Caco-2 (cell line): Measurements from ENCODE around the gene MYF6. TPM values are rescaled to one million over a fixed set of nuclear protein-coding genes. Genes with fewer than 3 reads are reported as not detected.

Experiments used
- BruUV-seq: library from RNA; stranded (reverse); fragments of 400-500 nt; replicated peaks from 2 replicates; lab custom pipeline; 2021; lab: Mats Ljungman, UMichigan
- CTCF ChIA-PET: fragments of 300-600 bp; sonication (Branson Sonifier 250); formaldehyde crosslinking; loops from one replicate; lab custom pipeline; 2022; ENCODE audit warnings: antibody characterized with exemption; lab: Charles Lee
- POLR2A ChIA-PET: fragments of 300-600 bp; sonication (Branson Sonifier 250); formaldehyde crosslinking; loops from one replicate; lab custom pipeline; 2022; ENCODE audit warnings: antibody characterized with exemption; lab: Charles Lee
- DNase-seq, 2 experiments: peaks; one replicate each; pipeline versions ENCODE4 v3.0.0 to v3.0.0-alpha.2; 2020 to 2022
- H3K27me3 ChIP-seq: replicated peaks from 2 replicates; pipeline ENCODE4 v1.6.0; 2011; ENCODE audit warnings: low read length; ENCODE audit not compliant: control insufficient read depth, insufficient read depth
- H3K36me3 ChIP-seq: 2 replicates; pipeline ENCODE4 v1.5.1; 2011; ENCODE audit warnings: low read length; ENCODE audit not compliant: control insufficient read depth, insufficient read depth
- H3K4me1 ChIP-seq: fragments of 250-450 bp; sonication (Bioruptor Pico); 2 replicates; pipeline ENCODE4 v1.5.1; 2020; ENCODE audit warnings: mild to moderate bottlenecking
- H3K4me3 ChIP-seq: 2 replicates; pipeline ENCODE4 v1.5.1; 2011; ENCODE audit warnings: low read depth, mild to moderate bottlenecking, control low read depth, low read length
- H3K9me3 ChIP-seq: fragments of 250-450 bp; sonication (Bioruptor Pico); 2 replicates; pipeline ENCODE4 v1.5.1; 2020; ENCODE audit warnings: mild to moderate bottlenecking, moderate library complexity
- H3K27ac Mint-ChIP-seq: one replicate; pipeline ENCODE4 v1.8.0; 2022; ENCODE audit warnings: mixed read lengths; ENCODE audit not compliant: unreplicated experiment
- H3K27me3 Mint-ChIP-seq: one replicate; pipeline ENCODE4 v1.8.0; 2022; ENCODE audit warnings: mixed read lengths; ENCODE audit not compliant: insufficient read depth, unreplicated experiment
- H3K36me3 Mint-ChIP-seq: one replicate; pipeline ENCODE4 v1.8.0; 2022; ENCODE audit warnings: mild to moderate bottlenecking, mixed read lengths; ENCODE audit not compliant: insufficient read depth, unreplicated experiment
- H3K4me1 Mint-ChIP-seq: one replicate; pipeline ENCODE4 v1.8.0; 2022; ENCODE audit warnings: low read depth, mixed read lengths; ENCODE audit not compliant: unreplicated experiment
- H3K4me3 Mint-ChIP-seq: one replicate; pipeline ENCODE4 v1.8.0; 2022; ENCODE audit warnings: mild to moderate bottlenecking, moderate library complexity, mixed read lengths; ENCODE audit not compliant: unreplicated experiment
- H3K9me3 Mint-ChIP-seq: one replicate; pipeline ENCODE4 v1.8.0; 2022; ENCODE audit warnings: mixed read lengths; ENCODE audit not compliant: unreplicated experiment
- intact Hi-C: fragments of 100-400 bp; cut with micrococcal nuclease; formaldehyde crosslinking; loops from one replicate; pipeline ENCODE4 v1.10.0; 2022; ENCODE audit not compliant: unreplicated experiment
- total RNA-seq: library from RNA; stranded (reverse); gene quantifications from 2 replicates; pipeline ENCODE4 v1.2.3, GENCODE V29; 2022
- TF ChIP-seq, protein P1 (sequence below), 2 experiments: fragments of 200-600 bp in 1 of 2; IDR thresholded peaks; 1 replicate in 1 of 2; 2 replicates in 1 of 2; pipeline versions ENCODE4 v1.5.1 to v1.8.0; 2011 to 2022; ENCODE audit warnings: antibody characterized with exemption in 1 of 2, control low read depth in 1 of 2, inconsistent platforms in 1 of 2, low read depth in 1 of 2, low read length in 1 of 2, mild to moderate bottlenecking in 1 of 2, moderate library complexity in 1 of 2; ENCODE audit not compliant: insufficient read depth in 1 of 2, severe bottlenecking in 1 of 2, unreplicated experiment in 1 of 2

MYF6 gene
- total RNA-seq, 1 experiment from 2014 or later, result not detected

DNA sequence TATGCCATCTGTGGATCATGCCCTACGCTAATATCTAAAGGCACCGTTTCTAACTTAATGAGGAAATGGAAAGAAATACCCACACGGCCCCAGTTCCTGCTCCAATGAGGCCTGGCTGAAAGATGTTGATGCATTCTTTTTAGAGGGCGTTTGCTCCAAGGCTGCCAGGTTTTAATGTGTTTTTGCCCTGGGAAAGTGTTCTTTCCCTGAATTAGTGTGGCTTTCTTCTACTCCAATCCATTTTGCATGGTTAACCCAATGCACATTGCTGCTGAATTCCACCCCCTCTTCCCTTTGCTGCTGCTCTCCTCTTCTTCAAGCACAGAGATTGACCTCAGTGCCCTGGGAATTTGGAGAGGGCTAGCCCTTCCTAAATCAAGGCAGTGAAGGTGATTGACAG lies 10.4 kb downstream of the MYF6 start:
- Histone ChIP-seq H3K36me3 (no peaks in the 10 kb centered on the region), H3K4me1 (no peaks in the 10 kb centered on the region; the same call in 1 of the 2 replicates), H3K9me3 (no peaks in the 10 kb centered on the region), H3K27me3 (no peaks in the 10 kb centered on the region), H3K4me3 (no peak overlapping the region)
- CTCF ChIA-PET, result no interaction called here
- POLR2A ChIA-PET, result no interaction called here
- Mint-ChIP-seq H3K27me3 (peaks cover 3% of the 10 kb centered on the region), H3K27ac (no peak overlapping the region), H3K9me3 (no peaks in the 10 kb centered on the region), H3K36me3 (no peaks in the 10 kb centered on the region), H3K4me3 (no peak overlapping the region), H3K4me1 (no peaks in the 10 kb centered on the region)
- BruUV-seq, result no TSS peak
- no peak for DNase-seq
- TF ChIP-seq, protein P1, sequence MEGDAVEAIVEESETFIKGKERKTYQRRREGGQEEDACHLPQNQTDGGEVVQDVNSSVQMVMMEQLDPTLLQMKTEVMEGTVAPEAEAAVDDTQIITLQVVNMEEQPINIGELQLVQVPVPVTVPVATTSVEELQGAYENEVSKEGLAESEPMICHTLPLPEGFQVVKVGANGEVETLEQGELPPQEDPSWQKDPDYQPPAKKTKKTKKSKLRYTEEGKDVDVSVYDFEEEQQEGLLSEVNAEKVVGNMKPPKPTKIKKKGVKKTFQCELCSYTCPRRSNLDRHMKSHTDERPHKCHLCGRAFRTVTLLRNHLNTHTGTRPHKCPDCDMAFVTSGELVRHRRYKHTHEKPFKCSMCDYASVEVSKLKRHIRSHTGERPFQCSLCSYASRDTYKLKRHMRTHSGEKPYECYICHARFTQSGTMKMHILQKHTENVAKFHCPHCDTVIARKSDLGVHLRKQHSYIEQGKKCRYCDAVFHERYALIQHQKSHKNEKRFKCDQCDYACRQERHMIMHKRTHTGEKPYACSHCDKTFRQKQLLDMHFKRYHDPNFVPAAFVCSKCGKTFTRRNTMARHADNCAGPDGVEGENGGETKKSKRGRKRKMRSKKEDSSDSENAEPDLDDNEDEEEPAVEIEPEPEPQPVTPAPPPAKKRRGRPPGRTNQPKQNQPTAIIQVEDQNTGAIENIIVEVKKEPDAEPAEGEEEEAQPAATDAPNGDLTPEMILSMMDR (IDR thresholded peaks at IDR 0.05; ENCODE audit: insufficient read depth in 1 of 2, low read depth in 1 of 2, low read length in 1 of 2, severe bottlenecking in 1 of 2, unreplicated experiment in 1 of 2), result no peak
- intact Hi-C loops, result no loop called here

DNA sequence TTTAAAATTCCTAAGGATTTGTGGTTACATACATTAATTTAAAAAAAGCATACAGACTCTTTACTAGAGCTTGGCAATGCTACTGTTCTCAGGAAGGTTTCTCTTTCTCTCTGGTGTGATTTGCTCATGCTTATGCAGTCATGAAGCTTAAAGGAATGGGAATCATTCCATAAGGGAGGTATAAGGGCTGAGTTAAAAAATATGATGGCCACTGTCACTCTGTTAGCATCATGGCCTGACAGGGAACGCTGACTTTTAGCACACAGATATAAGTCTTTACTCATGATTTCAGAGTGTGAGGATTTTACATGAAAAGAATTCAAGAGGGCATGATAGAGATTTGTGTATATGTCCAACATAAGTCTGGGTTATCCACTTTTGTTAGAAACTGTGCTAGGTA lies 13.1 kb downstream of the MYF6 start:
- ChIA-PET CTCF (no interaction called here), POLR2A (no interaction called here)
- no peaks in the 10 kb centered on the region for H3K36me3 ChIP-seq
- Mint-ChIP-seq H3K27me3 (no peaks in the 10 kb centered on the region), H3K4me3 (no peak overlapping the region), H3K27ac (no peak overlapping the region), H3K9me3 (no peaks in the 10 kb centered on the region), H3K36me3 (no peaks in the 10 kb centered on the region), H3K4me1 (no peaks in the 10 kb centered on the region)
- no peak for DNase-seq
- intact Hi-C loops, result no loop called here
- no peaks in the 10 kb centered on the region for H3K9me3 ChIP-seq
- BruUV-seq, result no TSS peak
- TF ChIP-seq, protein P1 (IDR thresholded peaks at IDR 0.05; ENCODE audit: insufficient read depth in 1 of 2, low read depth in 1 of 2, low read length in 1 of 2, severe bottlenecking in 1 of 2, unreplicated experiment in 1 of 2), result no peak
- H3K4me1 ChIP-seq, result no peaks in the 10 kb centered on the region; the same call in 1 of the 2 replicates
- H3K4me3 ChIP-seq, result no peak overlapping the region
- no peaks in the 10 kb centered on the region for H3K27me3 ChIP-seq

DNA sequence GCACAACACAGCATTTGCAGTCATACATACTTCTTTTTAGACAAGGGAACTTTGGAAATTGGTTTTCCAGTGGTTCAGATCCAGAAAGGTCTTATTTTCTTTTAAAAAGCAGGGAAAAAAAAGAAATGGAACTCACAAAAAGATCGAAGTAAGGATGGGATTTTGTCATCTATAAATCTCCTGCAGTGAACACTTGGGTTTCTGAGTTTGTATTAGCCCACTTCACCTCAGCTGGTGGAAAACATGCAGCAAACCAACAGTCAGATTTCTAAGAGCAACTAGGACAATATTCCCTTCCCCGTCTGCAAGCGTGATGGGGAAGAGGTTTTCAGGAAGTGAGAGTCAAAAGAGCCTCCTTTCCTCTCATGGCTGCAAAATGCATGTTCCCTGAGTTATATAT lies 13.9 kb downstream of the MYF6 start:
- BruUV-seq, result no TSS peak

More for the DNA sequence above, 13.9 kb downstream of the MYF6 start:
- no peak for DNase-seq
- H3K4me1 ChIP-seq, result no peaks in the 10 kb centered on the region; the same call in 1 of the 2 replicates
- Mint-ChIP-seq H3K4me3 (no peak overlapping the region), H3K27me3 (no peaks in the 10 kb centered on the region), H3K4me1 (no peaks in the 10 kb centered on the region), H3K27ac (no peak overlapping the region), H3K36me3 (no peaks in the 10 kb centered on the region), H3K9me3 (no peaks in the 10 kb centered on the region)
- TF ChIP-seq, protein P1 (IDR thresholded peaks at IDR 0.05; ENCODE audit: insufficient read depth in 1 of 2, low read depth in 1 of 2, low read length in 1 of 2, severe bottlenecking in 1 of 2, unreplicated experiment in 1 of 2), result no peak
- H3K9me3 ChIP-seq, result no peaks in the 10 kb centered on the region
- no peaks in the 10 kb centered on the region for H3K36me3 ChIP-seq
- CTCF ChIA-PET, result no interaction called here
- intact Hi-C loops, result no loop called here
- H3K4me3 ChIP-seq, result no peak overlapping the region
- POLR2A ChIA-PET, result no interaction called here
- H3K27me3 ChIP-seq, result no peaks in the 10 kb centered on the region
